A673 (cell line): Measurements from ENCODE around the gene FAM167B. TPM values are rescaled to one million over a fixed set of nuclear protein-coding genes. Genes with fewer than 3 reads are reported as not detected.
A peak's percentile ranks its signal among the peaks of the same experiment; 100 is the strongest.

Experiments used
- BruUV-seq: library from RNA; stranded (reverse); fragments of 400-500 nt; replicated peaks from 2 replicates; lab custom pipeline; 2021; lab: Mats Ljungman, UMichigan
- CTCF ChIA-PET: fragments of 300-600 bp; sonication (Branson Sonifier 250); formaldehyde crosslinking; loops from one replicate; lab custom pipeline; 2022; ENCODE audit warnings: antibody characterized with exemption; lab: Charles Lee
- POLR2A ChIA-PET: fragments of 300-600 bp; sonication (Branson Sonifier 250); formaldehyde crosslinking; loops from one replicate; lab custom pipeline; 2022; ENCODE audit warnings: antibody characterized with exemption; ENCODE audit not compliant: low non-redundant PET; lab: Charles Lee
- DNase-seq: peaks from one replicate; pipeline ENCODE4 v3.0.0-alpha.2; 2015; ENCODE audit warnings: low spot score
- H3K27ac ChIP-seq: fragments of 200-600 bp; sonication (generic); 2 replicates; pipeline ENCODE4 v1.5.1; 2016; ENCODE audit warnings: mixed run types, low read depth, mild to moderate bottlenecking, mixed read lengths, antibody characterized with exemption, low read length; ENCODE audit not compliant: poor library complexity, severe bottlenecking
- H3K27me3 ChIP-seq: fragments of 200-600 bp; sonication (generic); replicated peaks from 2 replicates; pipeline ENCODE4 v1.6.1; 2017; ENCODE audit warnings: mixed run types, low read depth, mild to moderate bottlenecking, mixed read lengths, antibody characterized with exemption, low read length; ENCODE audit not compliant: insufficient read depth, poor library complexity
- H3K36me3 ChIP-seq: fragments of 200-600 bp; sonication (generic); 2 replicates; pipeline ENCODE4 v1.6.1; 2016; ENCODE audit warnings: mixed run types, mild to moderate bottlenecking, mixed read lengths, antibody characterized with exemption, low read length; ENCODE audit not compliant: insufficient read depth, poor library complexity, severe bottlenecking
- H3K4me1 ChIP-seq: fragments of 200-600 bp; sonication (generic); 2 replicates; pipeline ENCODE4 v1.6.1; 2017; ENCODE audit warnings: mixed run types, mild to moderate bottlenecking, mixed read lengths, antibody characterized with exemption, low read length; ENCODE audit not compliant: insufficient read depth, poor library complexity, severe bottlenecking
- H3K4me3 ChIP-seq: fragments of 200-600 bp; sonication (generic); 2 replicates; pipeline ENCODE4 v1.5.1; 2016; ENCODE audit warnings: low read depth, mixed run types, mild to moderate bottlenecking, mixed read lengths, low read length; ENCODE audit not compliant: poor library complexity, severe bottlenecking
- H3K9me3 ChIP-seq: fragments of 200-600 bp; sonication (generic); 2 replicates; pipeline ENCODE4 v1.6.1; 2016; ENCODE audit warnings: mixed run types, low read depth, mild to moderate bottlenecking, mixed read lengths, antibody characterized with exemption, low read length; ENCODE audit not compliant: poor library complexity, severe bottlenecking
- EZH2 ChIP-seq: fragments of 200-600 bp; sonication (generic); IDR thresholded peaks from 2 replicates; pipeline ENCODE4 v1.6.1; 2017; ENCODE audit warnings: borderline replicate concordance, low read depth, mild to moderate bottlenecking, mixed read lengths, antibody characterized with exemption, low read length; ENCODE audit not compliant: poor library complexity, severe bottlenecking
- intact Hi-C: fragments of 100-400 bp; cut with micrococcal nuclease; formaldehyde crosslinking; loops from one replicate; pipeline ENCODE4 v1.10.0; 2022; ENCODE audit not compliant: unreplicated experiment
- total RNA-seq: library from RNA; stranded (reverse); gene quantifications from 2 replicates; pipeline ENCODE4 v1.2.3, GENCODE V29; 2021
- TF ChIP-seq, protein P1 (sequence below): fragments of 300-800, 200-600 bp; sonication (generic); conservative IDR thresholded peaks from 2 replicates; pipeline ENCODE4 v1.5.1; 2017; ENCODE audit warnings: low read depth, mild to moderate bottlenecking, antibody characterized with exemption, low read length, moderate library complexity, mixed read lengths

Gene FAM167B
- total RNA-seq, 1 experiment from 2014 or later, result not detected

DNA sequence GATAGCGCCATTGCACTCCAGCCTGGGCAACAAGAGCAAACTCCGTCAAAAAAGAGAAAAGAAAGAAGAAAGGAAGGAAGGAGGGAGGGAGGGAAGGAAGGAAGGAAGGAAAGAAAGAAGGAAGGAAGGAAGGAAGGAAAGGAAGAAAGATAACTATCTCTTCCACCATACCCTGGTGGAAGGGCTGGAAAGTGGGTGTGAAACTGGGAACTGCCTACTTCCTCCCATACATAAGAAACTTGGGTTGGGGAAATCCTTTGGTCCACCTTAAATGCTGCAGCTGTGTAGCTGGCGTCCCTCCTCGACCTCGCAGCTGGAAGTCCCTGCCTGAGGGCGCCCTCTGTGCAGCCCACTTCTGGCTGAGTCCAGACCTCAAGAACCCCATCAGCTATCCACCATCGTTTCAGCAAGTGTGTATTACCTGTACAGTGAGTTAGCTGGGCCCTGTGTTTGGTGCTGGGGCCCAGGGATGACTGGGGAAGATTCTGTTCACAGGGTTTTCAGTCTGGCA is 4.6 kb upstream of the FAM167B start:
- CTCF ChIA-PET, result no interaction called here
- Histone ChIP-seq H3K36me3 (no peaks in the 10 kb centered on the region), H3K9me3 (no peaks in the 10 kb centered on the region), H3K4me3 (no peak overlapping the region), H3K4me1 (no peaks in the 10 kb centered on the region), H3K27ac (no peak overlapping the region), H3K27me3 (no peaks in the 10 kb centered on the region)
- BruUV-seq, result no TSS peak
- POLR2A ChIA-PET, result no interaction called here
- no peak for DNase-seq
- no peak for TF ChIP-seq EZH2
- TF ChIP-seq, protein P1, sequence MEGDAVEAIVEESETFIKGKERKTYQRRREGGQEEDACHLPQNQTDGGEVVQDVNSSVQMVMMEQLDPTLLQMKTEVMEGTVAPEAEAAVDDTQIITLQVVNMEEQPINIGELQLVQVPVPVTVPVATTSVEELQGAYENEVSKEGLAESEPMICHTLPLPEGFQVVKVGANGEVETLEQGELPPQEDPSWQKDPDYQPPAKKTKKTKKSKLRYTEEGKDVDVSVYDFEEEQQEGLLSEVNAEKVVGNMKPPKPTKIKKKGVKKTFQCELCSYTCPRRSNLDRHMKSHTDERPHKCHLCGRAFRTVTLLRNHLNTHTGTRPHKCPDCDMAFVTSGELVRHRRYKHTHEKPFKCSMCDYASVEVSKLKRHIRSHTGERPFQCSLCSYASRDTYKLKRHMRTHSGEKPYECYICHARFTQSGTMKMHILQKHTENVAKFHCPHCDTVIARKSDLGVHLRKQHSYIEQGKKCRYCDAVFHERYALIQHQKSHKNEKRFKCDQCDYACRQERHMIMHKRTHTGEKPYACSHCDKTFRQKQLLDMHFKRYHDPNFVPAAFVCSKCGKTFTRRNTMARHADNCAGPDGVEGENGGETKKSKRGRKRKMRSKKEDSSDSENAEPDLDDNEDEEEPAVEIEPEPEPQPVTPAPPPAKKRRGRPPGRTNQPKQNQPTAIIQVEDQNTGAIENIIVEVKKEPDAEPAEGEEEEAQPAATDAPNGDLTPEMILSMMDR, result no peak
- intact Hi-C loops, result no loop called here

DNA sequence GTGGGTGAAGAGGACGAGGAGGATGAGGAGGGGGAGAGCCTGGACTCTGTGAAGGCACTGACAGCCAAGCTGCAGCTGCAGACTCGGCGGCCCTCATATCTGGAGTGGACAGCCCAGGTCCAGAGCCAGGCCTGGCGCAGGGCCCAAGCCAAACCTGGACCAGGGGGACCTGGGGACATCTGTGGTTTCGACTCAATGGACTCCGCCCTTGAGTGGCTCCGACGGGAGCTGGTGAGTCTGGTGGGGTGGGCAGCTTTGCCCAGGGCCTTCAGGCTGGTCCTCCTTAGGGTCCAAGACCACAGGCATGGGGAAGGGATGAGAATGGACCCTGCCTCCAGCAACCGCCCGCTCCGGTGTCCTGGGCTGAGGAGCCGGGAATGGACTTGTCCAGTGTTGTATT is 430 bp downstream of the FAM167B start:
- no peaks in the 10 kb centered on the region for H3K27me3 ChIP-seq
- no peak overlapping the region for H3K4me3 ChIP-seq
- peaks cover 4% of the 10 kb centered on the region for H3K4me1 ChIP-seq
- POLR2A ChIA-PET, result no interaction called here
- CTCF ChIA-PET, result no interaction called here
- no TSS peak for BruUV-seq
- no peak overlapping the region for H3K27ac ChIP-seq
- no peaks in the 10 kb centered on the region for H3K36me3 ChIP-seq
- no peaks in the 10 kb centered on the region for H3K9me3 ChIP-seq
- no peak for DNase-seq
- intact Hi-C loops, result no loop called here
- TF ChIP-seq, protein P1, result no peak
- no peak for TF ChIP-seq EZH2

DNA sequence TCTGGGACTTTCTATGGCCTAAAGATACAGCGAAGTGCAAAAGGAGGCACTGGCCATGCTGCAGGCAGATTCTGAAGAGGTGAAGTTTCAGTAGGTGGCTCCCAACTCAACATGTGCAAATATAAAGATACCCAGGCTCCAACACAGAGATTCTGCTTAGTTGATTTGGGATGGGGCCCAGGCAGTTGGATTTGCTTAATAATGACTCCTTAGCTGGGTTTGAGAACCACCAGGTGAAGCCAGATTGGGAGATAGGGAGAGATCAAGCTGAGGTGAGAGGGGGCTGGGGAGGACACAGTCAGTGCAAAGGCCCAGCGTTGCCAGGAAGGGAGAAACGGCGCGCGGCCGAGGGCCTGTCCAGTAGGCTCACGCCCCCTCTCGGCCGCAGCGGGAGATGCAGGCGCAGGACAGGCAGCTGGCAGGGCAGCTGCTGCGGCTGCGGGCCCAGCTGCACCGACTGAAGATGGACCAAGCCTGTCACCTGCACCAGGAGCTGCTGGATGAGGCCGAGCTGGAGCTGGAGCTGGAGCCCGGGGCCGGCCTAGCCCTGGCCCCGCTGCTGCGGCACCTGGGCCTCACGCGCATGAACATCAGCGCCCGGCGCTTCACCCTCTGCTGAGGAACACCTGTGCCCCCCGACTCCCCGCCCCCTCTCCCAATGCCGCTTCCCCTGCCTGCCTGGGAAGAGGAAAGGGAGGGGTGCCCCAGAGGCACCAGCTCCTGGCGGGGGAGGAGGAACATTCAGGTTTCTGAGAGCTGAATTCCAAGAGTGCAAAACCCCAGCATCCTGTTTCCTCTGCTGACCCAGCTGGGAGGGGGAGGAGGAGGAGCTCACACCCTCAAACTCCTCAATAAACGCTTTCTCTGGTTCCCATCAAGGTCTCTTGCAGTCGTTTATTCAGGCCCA is 1.2 kb downstream of the FAM167B start:
- CTCF ChIA-PET, result interaction anchor here (0.6 to 1.0 kb wide), 2 partner anchors 33 to 524 kb away, joined by 3 to 4 read pairs; no protein-coding TSS in a partner anchor
- TF ChIP-seq, protein P1, result peak; percentile 85
- no peak for TF ChIP-seq EZH2
- POLR2A ChIA-PET, result interaction anchor here (0.7 kb wide), 1 partner anchor 310 kb away, joined by 3 read pairs; the partner anchor contains the start of gene PTP4A2
- Histone ChIP-seq H3K4me3 (no peak overlapping the region), H3K27me3 (no peaks in the 10 kb centered on the region), H3K4me1 (peaks cover 4% of the 10 kb centered on the region), H3K36me3 (no peaks in the 10 kb centered on the region), H3K9me3 (no peaks in the 10 kb centered on the region), H3K27ac (no peak overlapping the region)
- intact Hi-C loops, result no loop called here
- DNase-seq, result peak; percentile 66
- BruUV-seq, result no TSS peak
